HG03378 (cell line): Measurements from ENCODE around the gene TECPR1.
A peak's percentile ranks its signal among the peaks of the same experiment; 100 is the strongest.

Experiments used
- ATAC-seq: cut with Tn5 transposase; IDR thresholded peaks from one replicate; pipeline ENCODE4 v1.9.1; 2021; ENCODE audit warnings: mild to moderate bottlenecking, moderate library complexity; ENCODE audit not compliant: unreplicated experiment

TECPR1 gene

GRCh38 chr7:98285157-98286092 is 33.4 kb upstream of the TECPR1 start:
- no peak for ATAC-seq

- no peak for ATAC-seq
These were observed 32.5 kb upstream of the TECPR1 start for GRCh38 chr7:98284335-98285036.

- ATAC-seq, result no peak
These were observed 31.8 kb upstream of the TECPR1 start for GRCh38 chr7:98283887-98284222.

DNA sequence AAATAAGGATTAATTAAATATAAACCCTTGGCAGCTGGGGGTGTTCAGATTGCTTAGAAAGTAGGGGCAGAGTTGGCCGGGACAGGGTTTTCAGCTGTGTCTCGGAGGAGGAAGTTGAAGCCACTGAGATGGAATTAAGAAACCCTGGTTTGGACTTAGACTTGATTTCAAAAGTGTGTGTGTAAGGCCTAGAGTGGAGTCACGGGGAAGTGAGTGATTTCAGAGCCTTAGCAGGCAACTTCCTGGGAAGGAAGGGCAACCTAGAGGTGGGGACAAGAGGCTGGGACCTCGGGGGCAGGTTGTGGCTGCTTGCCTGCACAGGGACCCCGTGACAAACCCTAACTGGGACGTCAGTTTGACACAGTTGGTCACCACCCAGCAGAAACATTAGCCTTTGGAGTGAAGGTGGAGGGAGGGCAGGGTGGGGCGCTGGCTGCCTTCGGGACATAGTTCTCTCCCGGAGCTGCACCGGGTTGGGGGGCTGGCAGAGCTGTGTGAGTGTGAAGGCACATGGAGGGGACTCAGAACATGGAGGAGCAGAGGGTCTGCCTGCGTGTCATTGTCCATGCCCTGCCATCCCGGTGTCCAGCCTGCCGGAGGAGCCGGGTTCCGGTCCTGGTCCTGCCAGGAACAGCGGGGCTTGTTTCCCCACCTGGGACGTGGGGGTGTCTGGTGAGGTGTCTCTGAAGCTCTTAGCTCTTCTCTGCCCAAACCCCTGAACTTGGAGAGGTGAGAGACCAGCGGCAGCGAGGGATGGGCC is 31.3 kb upstream of the TECPR1 start:
- no peak for ATAC-seq

- no peak for ATAC-seq
These were observed 30.7 kb upstream of the TECPR1 start for GRCh38 chr7:98282703-98283102.

DNA sequence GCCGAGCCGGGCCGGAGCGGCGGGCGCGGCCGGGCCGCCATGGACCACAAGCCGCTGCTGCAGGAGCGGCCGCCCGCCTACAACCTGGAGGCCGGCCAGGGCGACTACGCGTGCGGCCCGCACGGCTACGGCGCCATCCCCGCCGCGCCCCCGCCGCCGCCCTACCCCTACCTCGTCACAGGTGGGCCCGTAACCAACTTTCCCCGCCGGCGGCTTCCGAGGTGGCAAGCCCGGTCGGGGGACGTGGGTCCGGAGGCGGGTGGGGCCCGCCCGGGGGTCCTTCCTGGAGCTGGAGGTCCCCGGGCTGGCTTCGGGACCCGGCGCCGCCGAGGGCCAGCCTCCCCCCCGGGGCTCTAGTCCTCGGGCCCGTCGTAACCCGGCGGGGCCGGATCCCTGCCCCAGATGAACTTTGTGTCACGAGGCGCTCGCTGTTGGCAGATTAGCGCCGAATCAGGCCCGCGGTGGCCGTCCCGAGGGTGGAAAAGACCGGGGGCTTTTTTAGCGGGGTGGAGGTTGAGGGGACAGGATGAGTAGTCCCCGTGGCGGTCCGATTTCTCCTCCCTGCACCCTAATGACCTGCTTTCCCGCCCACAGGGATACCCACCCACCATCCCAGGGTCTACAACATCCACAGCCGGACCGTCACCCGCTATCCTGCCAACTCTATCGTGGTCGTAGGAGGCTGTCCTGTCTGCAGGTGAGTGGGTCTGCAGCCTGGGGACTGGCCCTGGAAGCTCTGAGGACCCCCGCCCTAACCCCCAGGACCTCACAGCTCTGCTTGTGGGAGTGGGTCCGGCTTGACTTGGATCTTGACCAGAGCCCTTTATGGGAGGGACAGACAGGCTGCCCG is 29.9 kb upstream of the TECPR1 start:
- peak; percentile 23 for ATAC-seq

- peak; percentile 75 for ATAC-seq
These were observed 29.0 kb upstream of the TECPR1 start, which contains the start of gene BRI3 for GRCh38 chr7:98280791-98281756. Gene BRI3 (plus strand): TSS chr7:98281686. CDS start chr7:98281796, 110 bp downstream.

DNA sequence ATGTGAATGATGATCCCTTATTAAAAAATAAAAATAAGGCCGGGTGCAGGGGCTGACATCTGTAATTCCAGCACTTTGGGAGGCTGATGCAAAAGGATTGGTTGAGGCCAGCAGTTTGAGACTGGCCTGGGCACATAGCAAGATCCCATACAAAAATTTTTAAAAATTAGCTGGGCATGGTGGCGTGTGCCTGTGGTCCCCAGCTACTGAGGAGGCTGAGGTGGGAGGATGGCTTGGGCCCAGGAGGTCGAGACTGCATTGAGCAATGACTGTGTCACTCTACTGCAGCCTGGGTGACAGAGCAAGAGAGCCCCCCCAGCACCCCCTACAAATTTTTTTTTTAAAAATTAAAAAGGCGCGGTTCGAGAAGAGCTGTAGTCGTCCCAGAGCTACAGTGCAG is 28.3 kb upstream of the TECPR1 start:
- no peak for ATAC-seq

- no peak for ATAC-seq
These were observed 26.9 kb upstream of the TECPR1 start for GRCh38 chr7:98278936-98279335.

DNA sequence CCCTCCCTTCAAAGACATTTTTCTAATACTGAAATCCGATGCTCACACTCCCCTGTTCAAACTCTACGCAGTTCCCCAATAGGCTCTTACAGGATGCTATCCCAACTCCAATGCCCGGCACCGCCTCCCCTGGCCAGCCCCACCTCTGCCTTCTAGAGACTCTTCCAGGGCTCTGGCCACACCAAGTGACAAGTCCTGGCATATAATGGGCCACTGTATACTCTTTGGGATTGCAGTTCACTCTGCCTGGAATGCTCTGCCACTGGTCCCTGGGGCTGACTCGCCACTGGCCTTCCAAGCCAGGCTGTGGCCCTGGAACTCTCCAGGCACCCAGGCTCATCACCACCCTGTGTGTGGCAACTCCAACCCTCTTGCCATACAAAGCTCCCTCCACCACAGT is 26.4 kb upstream of the TECPR1 start:
- ATAC-seq, result no peak

- ATAC-seq, result no peak
These were observed 24.3 kb upstream of the TECPR1 start for GRCh38 chr7:98276241-98276761.

DNA sequence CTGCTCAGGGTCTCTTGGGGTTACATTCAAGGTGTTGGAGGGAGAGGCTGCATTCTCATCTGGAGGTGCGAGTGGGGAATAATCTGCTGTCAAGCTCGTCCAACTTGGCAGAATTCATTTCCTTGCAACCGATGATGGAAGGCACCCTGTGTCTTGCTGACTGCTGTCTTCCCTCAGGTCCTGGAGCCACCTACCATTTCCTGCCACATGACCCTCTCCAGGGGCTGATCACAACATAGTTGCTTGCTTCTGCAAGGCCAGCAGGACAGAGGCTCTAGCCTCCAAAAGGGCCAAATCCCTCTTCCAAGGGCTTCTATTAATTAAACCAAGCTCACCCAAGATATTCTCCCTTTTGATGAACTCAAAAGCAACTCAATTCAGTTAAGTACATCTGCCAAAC is 15.3 kb upstream of the TECPR1 start:
- ATAC-seq, result no peak

DNA sequence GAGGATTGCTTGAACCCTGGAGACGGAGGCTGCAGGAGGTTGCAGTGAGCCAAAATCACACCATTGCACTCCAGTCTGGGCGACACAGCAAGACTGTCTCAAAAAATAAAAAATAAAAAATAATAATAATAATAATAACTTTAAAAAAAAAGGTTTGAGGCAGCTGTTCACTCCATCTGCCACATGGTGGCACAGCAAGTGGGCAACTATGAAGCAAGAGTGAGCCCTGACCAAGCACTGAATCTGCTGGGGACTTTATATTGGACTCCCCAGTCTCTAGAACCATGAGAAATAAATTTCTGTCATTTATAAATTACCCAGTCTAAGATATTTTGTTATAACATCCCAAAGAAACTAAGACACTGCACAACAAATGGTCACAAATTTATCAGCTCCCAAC is 14.8 kb upstream of the TECPR1 start:
- ATAC-seq, result no peak

DNA sequence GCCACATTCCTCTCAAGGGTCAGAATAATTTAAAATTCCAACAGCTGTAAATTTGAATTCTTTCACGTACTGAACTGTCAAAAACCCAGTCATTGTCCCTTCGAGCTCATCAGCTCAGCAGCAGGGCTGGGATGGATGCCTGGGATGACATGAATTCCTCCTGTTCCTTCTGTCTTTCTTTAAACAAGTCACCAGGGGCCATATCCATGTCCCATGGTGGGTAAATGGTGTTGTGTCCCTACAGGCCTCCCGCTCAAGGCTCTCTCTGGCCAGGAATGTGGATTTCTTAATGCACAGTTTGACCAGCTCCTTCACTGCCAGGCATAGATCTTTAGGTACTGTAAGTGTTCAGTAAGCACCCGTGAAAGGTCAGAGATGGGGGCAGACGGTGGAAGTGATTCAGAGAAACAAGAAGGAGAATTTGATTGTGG is 13.8 kb upstream of the TECPR1 start:
- ATAC-seq, result no peak

- no peak for ATAC-seq
These were observed 5.7 kb upstream of the TECPR1 start for GRCh38 chr7:98257701-98258100.

GRCh38 chr7:98256431-98256830 is 4.4 kb upstream of the TECPR1 start:
- no peak for ATAC-seq

DNA sequence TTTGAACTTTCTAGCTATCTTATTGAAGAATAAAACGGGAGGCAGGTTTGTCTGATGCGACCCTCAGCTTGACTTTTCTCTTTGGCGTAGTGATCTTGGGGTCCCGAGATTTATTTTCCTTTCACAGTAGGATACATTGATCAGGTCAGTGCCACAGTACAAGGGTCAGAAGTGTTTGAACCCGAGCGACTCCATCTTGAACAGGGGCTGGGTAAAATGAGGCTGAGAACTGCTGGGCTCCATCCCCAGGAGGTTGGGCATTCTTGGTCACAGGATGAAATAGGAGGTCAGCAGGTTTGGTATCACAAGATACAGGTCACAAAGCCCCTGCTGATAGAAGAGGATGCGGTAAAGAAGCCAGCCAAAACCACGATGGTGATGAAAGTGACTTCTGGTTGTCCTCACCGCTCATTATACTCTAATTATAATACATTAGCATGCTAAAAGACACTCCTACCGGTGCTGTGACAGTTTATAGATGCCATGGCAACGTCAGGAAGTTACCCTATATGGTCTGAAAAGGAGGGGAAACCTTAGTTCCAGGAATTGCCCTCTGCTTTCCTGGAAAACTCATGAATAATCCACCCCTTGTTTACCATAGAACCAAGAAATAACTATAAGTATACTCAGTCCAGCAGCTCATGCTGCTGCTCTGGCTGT is 3.0 kb upstream of the TECPR1 start:
- ATAC-seq, result no peak

GRCh38 chr7:98254516-98254915 is 2.5 kb upstream of the TECPR1 start:
- ATAC-seq, result no peak
